SH-SY5Y (cell line): ENCODE measurements around the gene GALK2.

Experiments used
- GATA2 ChIP-seq: IDR thresholded peaks from 2 replicates; pipeline ENCODE4 v1.6.1; 2011; ENCODE audit warnings: mild to moderate bottlenecking, low read depth, low read length
- GATA3 ChIP-seq: IDR thresholded peaks from 2 replicates; pipeline ENCODE4 v1.6.1; 2011; ENCODE audit warnings: low read depth, mild to moderate bottlenecking, low read length, moderate library complexity

GRCh38 chr15:49171790-49172189, 1.7 kb downstream of the GALK2 start:
- TF ChIP-seq GATA3 = no peak
- TF ChIP-seq GATA2 = no peak
